HepG2 (cell line): ENCODE data around the gene ABCG8. TPM values are rescaled to one million over a fixed set of nuclear protein-coding genes. Genes with fewer than 3 reads are reported as not detected.

Experiments
- ATF6 ChIP-seq: sonication (generic); formaldehyde crosslinking; conservative IDR thresholded peaks from 2 replicates; pipeline ENCODE4 v1.4.0; 2020; ENCODE audit warnings: missing genetic modification reagents
- BCL6 ChIP-seq: IDR thresholded peaks from 2 replicates; pipeline ENCODE4 v1.6.1; 2016; ENCODE audit warnings: missing genetic modification reagents, missing compliant biosample characterization
- CCDC6 ChIP-seq: sonication (generic); formaldehyde crosslinking; IDR thresholded peaks from 2 replicates; pipeline ENCODE4 v1.8.1; 2022; ENCODE audit warnings: mild to moderate bottlenecking, missing genetic modification reagents, moderate library complexity
- FOSL2 ChIP-seq: sonication (generic); formaldehyde crosslinking; IDR thresholded peaks from 2 replicates; pipeline ENCODE4 v1.4.0; 2020; ENCODE audit warnings: missing genetic modification reagents
- GATAD2A ChIP-seq: IDR thresholded peaks from 2 replicates; pipeline ENCODE4 v1.6.1; 2016
- HNF1A ChIP-seq, 2 experiments: sonication (generic) in 1 of 2; formaldehyde crosslinking in 1 of 2; IDR thresholded peaks; 2 replicates each; pipeline versions ENCODE4 v1.4.0 to v1.6.1; 2016 to 2020; ENCODE audit warnings: borderline replicate concordance in 1 of 2, low read depth in 1 of 2, mild to moderate bottlenecking in 1 of 2, missing genetic modification reagents in 1 of 2
- HNF4A ChIP-seq: sonication (generic); formaldehyde crosslinking; IDR thresholded peaks from 2 replicates; pipeline ENCODE4 v1.4.0; 2020; ENCODE audit warnings: missing genetic modification reagents
- IRF9 ChIP-seq: sonication (generic); formaldehyde crosslinking; IDR thresholded peaks from 2 replicates; pipeline ENCODE4 v1.8.0; 2022; ENCODE audit warnings: missing genetic modification reagents, mild to moderate bottlenecking, borderline replicate concordance
- KAT2B ChIP-seq: fragments of 150-350 bp; IDR thresholded peaks from 2 replicates; pipeline ENCODE4 v1.6.1; 2014; ENCODE audit warnings: low read depth, low read length, borderline replicate concordance
- KDM6A ChIP-seq: IDR thresholded peaks from 2 replicates; pipeline ENCODE4 v1.6.1; 2016; ENCODE audit warnings: low read depth
- PLRG1 ChIP-seq: fragments of 450-650 bp; conservative IDR thresholded peaks from 2 replicates; pipeline ENCODE4 v1.6.1; 2016
- REXO4 ChIP-seq: sonication (generic); formaldehyde crosslinking; IDR thresholded peaks from 2 replicates; pipeline ENCODE4 v1.8.0; 2022; ENCODE audit warnings: missing genetic modification reagents, mild to moderate bottlenecking, borderline replicate concordance
- SOX5 ChIP-seq: IDR thresholded peaks from 2 replicates; pipeline ENCODE4 v1.6.1; 2016; ENCODE audit warnings: borderline replicate concordance
- SRSF9 ChIP-seq: fragments of 200-400 bp; formaldehyde crosslinking; IDR thresholded peaks from 2 replicates; pipeline ENCODE4 v1.6.1; 2018; ENCODE audit warnings: borderline replicate concordance, mild to moderate bottlenecking, low read depth, low read length; ENCODE audit not compliant: insufficient read depth, poor library complexity, severe bottlenecking
- ZFY ChIP-seq: sonication (generic); formaldehyde crosslinking; IDR thresholded peaks from 2 replicates; pipeline ENCODE4 v1.4.0; 2020; ENCODE audit warnings: missing genetic modification reagents
- ZNF124 ChIP-seq: sonication (generic); formaldehyde crosslinking; IDR thresholded peaks from 2 replicates; pipeline ENCODE4 v1.4.0; 2020; ENCODE audit warnings: missing genetic modification reagents
- ZNF780A ChIP-seq: sonication (generic); formaldehyde crosslinking; IDR thresholded peaks from 2 replicates; pipeline ENCODE4 v1.8.0; 2022; ENCODE audit warnings: mild to moderate bottlenecking, missing genetic modification reagents, moderate library complexity
- ZNF839 ChIP-seq: sonication (generic); formaldehyde crosslinking; IDR thresholded peaks from 2 replicates; pipeline ENCODE4 v1.4.0; 2020; ENCODE audit warnings: missing genetic modification reagents, mild to moderate bottlenecking, borderline replicate concordance
- polyA plus RNA-seq, 8 experiments: library from polyadenylated mRNA; depleted of rRNA in 3 of 8; stranded (reverse) in 7 of 8; unstranded in 1 of 8; fragments of >200 nt; fragmentation: Illumina TruSeq in 4 of 8; extraction: Trizol in 4 of 8; gene quantifications; 2 replicates each; pipeline versions ENCODE4 v1.2.1 to v1.2.3, GENCODE V29; 2011 to 2016; ENCODE audit warnings: low read depth in 4 of 8, missing spikeins in 1 of 8, mixed read lengths in 1 of 8; ENCODE audit not compliant: insufficient read depth in 1 of 8
- total RNA-seq, 5 experiments: library from RNA; depleted of rRNA; stranded (reverse); fragments of >200 nt; fragmentation: Illumina TruSeq; extraction: Trizol; gene quantifications; 2 replicates each; pipeline ENCODE4 v1.2.3, GENCODE V29; 2016; ENCODE audit warnings: low read depth in 1 of 5
- TF ChIP-seq, protein P1 (sequence below): sonication (generic); formaldehyde crosslinking; IDR thresholded peaks from 2 replicates; pipeline ENCODE4 v1.4.0; 2020; ENCODE audit warnings: missing genetic modification reagents, borderline replicate concordance
- TF ChIP-seq, protein P2 (sequence below): sonication (generic); formaldehyde crosslinking; IDR thresholded peaks from 2 replicates; pipeline ENCODE4 v1.8.1; 2023; ENCODE audit warnings: mild to moderate bottlenecking, missing genetic modification reagents, borderline replicate concordance
- TF ChIP-seq, protein P3 (sequence below): IDR thresholded peaks from 2 replicates; pipeline ENCODE4 v1.6.1; 2016; ENCODE audit warnings: mild to moderate bottlenecking, missing biosample characterization, missing genetic modification reagents

The ABCG8 gene
- total and polyA plus RNA-seq, 2 of the 13 experiments (the other 11 are each of a cell fraction or from before 2014, with no cell fraction given): 8.1 to 8.8 TPM

DNA sequence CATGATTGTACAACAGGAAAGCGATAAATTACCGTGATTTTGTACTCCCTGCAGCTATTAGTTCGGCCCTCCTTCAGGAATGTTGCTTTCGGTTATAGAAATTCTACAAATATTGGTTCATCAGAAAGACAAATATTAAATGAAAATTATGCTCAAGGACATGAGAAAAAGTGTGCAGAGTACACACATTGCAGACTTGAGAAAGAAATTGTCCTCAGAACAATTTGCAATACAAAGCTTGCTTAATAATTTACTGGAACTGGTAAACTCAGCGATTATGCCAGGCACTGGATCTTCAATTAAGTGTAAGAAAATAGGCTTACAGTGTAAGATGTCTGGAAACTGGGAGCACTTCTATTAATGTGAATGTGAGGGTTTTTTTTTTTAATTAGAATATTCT, 45.9 kb downstream of the ABCG8 start (continued):
- no peak for TF ChIP-seq REXO4 (CRISPR knock-in tag)
- TF ChIP-seq IRF9 (CRISPR knock-in tag): no peak
- TF ChIP-seq, protein P1, sequence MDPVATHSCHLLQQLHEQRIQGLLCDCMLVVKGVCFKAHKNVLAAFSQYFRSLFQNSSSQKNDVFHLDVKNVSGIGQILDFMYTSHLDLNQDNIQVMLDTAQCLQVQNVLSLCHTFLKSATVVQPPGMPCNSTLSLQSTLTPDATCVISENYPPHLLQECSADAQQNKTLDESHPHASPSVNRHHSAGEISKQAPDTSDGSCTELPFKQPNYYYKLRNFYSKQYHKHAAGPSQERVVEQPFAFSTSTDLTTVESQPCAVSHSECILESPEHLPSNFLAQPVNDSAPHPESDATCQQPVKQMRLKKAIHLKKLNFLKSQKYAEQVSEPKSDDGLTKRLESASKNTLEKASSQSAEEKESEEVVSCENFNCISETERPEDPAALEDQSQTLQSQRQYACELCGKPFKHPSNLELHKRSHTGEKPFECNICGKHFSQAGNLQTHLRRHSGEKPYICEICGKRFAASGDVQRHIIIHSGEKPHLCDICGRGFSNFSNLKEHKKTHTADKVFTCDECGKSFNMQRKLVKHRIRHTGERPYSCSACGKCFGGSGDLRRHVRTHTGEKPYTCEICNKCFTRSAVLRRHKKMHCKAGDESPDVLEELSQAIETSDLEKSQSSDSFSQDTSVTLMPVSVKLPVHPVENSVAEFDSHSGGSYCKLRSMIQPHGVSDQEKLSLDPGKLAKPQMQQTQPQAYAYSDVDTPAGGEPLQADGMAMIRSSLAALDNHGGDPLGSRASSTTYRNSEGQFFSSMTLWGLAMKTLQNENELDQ (CRISPR knock-in tag): no peak
- TF ChIP-seq HNF1A (IDR thresholded peaks at IDR 0.05; ENCODE audit: low read depth): no peak
- TF ChIP-seq HNF1A (CRISPR knock-in tag; IDR thresholded peaks at IDR 0.05; ENCODE audit: borderline replicate concordance): peak; percentile 18; the same call in 1 of the 2 replicates
- TF ChIP-seq SRSF9: no peak
- no peak for TF ChIP-seq ZFY (CRISPR knock-in tag)
- no peak for TF ChIP-seq ZNF780A
- TF ChIP-seq ZNF839 (CRISPR knock-in tag): no peak
- peak; percentile 56; the same call in 1 of the 2 replicates for TF ChIP-seq GATAD2A (CRISPR knock-in tag)
- TF ChIP-seq PLRG1: no peak
- TF ChIP-seq ATF6 (CRISPR knock-in tag): no peak
- TF ChIP-seq, protein P2, sequence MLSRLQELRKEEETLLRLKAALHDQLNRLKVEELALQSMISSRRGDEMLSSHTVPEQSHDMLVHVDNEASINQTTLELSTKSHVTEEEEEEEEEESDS (CRISPR knock-in tag): no peak
- TF ChIP-seq ZNF124: no peak
- TF ChIP-seq KAT2B: no peak
- no peak for TF ChIP-seq CCDC6
- peak; percentile 69 for TF ChIP-seq BCL6 (CRISPR knock-in tag)
- TF ChIP-seq, protein P3, sequence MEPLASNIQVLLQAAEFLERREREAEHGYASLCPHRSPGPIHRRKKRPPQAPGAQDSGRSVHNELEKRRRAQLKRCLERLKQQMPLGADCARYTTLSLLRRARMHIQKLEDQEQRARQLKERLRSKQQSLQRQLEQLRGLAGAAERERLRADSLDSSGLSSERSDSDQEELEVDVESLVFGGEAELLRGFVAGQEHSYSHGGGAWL (CRISPR knock-in tag): no peak
- no peak for TF ChIP-seq KDM6A (CRISPR knock-in tag)
- no peak for TF ChIP-seq FOSL2 (CRISPR knock-in tag)
- TF ChIP-seq HNF4A: no peak
- TF ChIP-seq SOX5 (CRISPR knock-in tag): 0 out of 2 replicates have a peak, but pooled peaks have one; percentile 21
